ENCODE measurements around the gene RGMA.

DNA sequence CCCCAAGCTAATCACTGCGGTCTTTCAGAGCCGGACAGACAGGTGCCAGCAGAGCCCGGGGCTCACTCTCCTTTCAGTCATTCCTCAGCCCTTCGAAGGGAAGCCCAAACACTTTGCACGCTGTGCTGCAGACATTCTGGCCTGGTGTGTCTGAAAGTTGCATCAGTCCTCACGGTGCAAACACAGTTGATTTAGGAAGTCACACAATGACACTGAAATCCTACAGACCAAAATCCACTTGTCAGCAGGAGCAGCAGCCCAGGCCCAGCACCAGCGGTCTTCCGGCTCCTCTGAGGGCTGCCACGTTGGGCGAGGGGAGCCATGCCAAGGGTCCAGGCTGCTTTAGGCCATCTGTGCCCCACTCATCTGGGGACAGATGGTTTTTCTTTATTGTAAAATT is 61.6 kb downstream of the RGMA start:
- TF ChIP-seq, protein P1, sequence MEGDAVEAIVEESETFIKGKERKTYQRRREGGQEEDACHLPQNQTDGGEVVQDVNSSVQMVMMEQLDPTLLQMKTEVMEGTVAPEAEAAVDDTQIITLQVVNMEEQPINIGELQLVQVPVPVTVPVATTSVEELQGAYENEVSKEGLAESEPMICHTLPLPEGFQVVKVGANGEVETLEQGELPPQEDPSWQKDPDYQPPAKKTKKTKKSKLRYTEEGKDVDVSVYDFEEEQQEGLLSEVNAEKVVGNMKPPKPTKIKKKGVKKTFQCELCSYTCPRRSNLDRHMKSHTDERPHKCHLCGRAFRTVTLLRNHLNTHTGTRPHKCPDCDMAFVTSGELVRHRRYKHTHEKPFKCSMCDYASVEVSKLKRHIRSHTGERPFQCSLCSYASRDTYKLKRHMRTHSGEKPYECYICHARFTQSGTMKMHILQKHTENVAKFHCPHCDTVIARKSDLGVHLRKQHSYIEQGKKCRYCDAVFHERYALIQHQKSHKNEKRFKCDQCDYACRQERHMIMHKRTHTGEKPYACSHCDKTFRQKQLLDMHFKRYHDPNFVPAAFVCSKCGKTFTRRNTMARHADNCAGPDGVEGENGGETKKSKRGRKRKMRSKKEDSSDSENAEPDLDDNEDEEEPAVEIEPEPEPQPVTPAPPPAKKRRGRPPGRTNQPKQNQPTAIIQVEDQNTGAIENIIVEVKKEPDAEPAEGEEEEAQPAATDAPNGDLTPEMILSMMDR (conservative IDR thresholded peaks at IDR 0.05 in 1 of 2, IDR thresholded peaks at IDR 0.05 in 1 of 2; ENCODE audit: low read depth in 1 of 2, low read length in 2 of 2), result no peak
- no peak for TF ChIP-seq EZH2 (IDR thresholded peaks at IDR 0.05; ENCODE audit: low read length, missing control alignments)
